Jurkat, Clone E6-1 (cell line): ENCODE data around the gene IDUA.
"Not testable (repeated sequence)": the region's sequence is repeated elsewhere in the genome, so short reads cannot be mapped to it uniquely, and the experiment has no call there.

Experiments
- DNase-seq: peaks from one replicate; pipeline ENCODE4 v3.0.0-alpha.2; 2011; ENCODE audit warnings: low read depth, low spot score
- H3K4me3 ChIP-seq: 2 replicates; pipeline ENCODE4 v1.5.1; 2011; ENCODE audit warnings: mild to moderate bottlenecking, low read length, control low read depth, moderate library complexity

IDUA gene

DNA sequence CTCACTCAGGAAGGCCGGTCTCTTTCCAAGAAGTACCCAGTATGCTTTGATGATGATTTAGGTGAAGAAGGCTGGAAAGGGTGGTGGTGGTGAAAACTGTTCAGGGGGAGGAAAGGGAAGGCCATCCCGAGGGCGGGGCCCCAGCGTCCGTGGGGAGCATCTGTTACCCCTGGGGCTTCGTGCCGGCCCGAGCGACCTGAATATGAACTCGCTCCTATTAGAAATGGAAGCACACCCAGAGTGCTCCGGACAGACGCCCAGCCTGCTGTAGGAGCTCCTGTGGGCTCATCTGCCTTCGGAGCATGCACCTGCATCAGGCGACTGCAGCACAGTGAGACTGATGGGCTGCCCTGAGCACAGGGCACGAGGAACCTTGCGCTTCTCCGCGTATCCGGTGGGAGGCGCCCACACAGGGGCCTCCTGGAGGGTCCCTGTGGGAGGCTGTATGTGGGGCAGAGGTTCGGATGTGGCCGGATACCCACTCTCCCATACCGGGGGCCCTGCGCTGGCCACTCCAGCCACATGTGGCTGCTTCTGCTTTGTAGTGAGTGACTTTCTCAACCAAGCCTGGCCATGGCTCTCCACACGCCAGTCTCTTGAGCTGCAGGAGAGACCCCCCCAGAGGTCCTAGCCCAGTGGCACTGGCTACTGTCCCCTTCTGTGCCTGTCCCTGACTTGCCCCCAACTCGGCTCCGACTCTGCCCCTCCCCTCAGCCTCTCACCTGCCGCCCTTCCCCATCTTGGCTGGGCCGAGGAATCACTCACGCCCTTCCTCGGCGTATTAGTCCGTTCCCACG, 61.3 kb downstream of the IDUA start:
- no peak for DNase-seq
- H3K4me3 ChIP-seq = no peak overlapping the region

GRCh38 chr4:1048773-1049590, 62.1 kb downstream of the IDUA start:
- no peak overlapping the region for H3K4me3 ChIP-seq
- no peak for DNase-seq

DNA sequence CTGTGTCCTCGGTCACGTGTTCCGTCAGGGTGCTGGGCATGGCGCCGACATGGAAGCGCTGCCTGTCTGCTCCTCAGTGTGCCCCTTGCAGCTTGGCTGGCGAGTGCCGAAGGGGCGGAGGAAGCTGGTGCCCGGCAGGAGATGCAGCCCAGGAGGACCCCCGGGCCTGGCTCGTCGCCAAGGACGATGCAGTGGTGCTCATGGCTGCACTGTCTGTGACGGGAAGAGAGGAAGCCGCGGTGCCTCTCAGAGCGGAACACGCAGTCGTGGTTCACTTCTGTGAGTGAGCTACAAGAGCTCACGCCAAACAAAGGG, 62.7 kb downstream of the IDUA start:
- H3K4me3 ChIP-seq = no peak overlapping the region
- no peak for DNase-seq

GRCh38 chr4:1050486-1051213, 63.8 kb downstream of the IDUA start:
- H3K4me3 ChIP-seq = no peak overlapping the region
- DNase-seq = no peak

DNA sequence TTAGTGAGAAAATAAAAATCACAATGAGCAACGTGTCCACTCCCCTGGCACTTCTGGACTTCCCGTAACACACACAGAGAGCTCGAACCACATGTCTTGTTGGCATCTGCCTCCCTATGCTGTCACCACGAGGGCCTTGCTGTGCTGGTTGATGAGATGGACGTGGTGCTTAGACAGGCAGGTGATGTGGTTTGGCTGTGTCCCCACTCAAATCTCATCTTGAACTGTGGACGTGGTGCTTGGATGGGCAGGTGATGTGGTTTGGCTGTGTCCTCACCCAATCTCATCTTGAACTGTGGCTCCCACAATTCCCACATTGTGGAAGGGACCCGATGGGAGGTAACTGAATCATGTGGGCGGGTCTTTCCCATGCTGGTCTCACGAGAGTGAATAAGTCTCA, 64.6 kb downstream of the IDUA start:
- no peak overlapping the region for H3K4me3 ChIP-seq
- DNase-seq = no peak

DNA sequence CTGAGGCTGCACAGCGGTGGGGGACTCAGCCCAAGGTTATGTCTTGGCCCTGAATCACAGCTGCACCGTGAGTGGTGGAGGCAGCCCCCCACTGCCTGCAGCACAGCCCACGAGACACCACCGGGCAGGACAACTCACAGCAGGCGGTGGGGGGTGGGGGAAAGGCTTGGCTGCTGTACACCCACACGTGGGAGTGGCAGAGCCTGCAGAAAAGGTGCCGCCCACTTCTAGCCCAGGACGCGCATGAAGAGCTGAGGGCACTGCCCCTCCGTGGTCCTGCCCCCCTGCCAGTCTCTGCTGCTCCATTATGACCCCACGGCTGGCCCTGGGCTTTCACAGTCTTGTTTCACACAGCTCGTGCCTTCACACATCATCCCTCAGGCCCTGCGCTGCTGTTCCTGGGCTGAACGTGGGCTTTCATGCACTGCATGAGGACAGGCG, 65.4 kb downstream of the IDUA start:
- no peak overlapping the region for H3K4me3 ChIP-seq
- no peak for DNase-seq

GRCh38 chr4:1053080-1053661, 66.3 kb downstream of the IDUA start:
- DNase-seq = no peak
- no peak overlapping the region for H3K4me3 ChIP-seq

DNA sequence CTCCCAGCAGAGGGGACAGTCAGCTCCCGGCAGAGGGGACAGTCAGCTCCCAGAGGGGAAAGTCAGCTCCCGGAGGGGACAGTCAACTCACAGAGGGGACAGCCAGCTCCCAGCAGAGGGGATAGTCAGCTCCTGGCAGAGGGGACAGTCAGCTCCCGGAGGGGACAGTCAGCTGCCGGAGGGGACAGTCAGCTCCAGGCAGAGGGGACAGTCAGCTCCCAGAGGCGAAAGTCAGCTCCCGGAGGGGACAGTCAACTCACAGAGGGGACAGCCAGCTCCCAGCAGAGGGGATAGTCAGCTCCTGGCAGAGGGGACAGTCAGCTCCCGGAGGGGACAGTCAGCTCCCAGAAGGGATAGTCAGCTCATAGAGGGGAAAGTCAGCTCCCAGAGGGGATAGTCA, 67.0 kb downstream of the IDUA start:
- H3K4me3 ChIP-seq, DNase-seq: not testable (repeated sequence)
